NT2/D1 (cell line): ENCODE measurements around the gene GLIS1.

Experiments
- SUZ12 ChIP-seq: IDR thresholded peaks from 2 replicates; pipeline ENCODE4 v1.6.1; 2011; ENCODE audit not compliant: insufficient read length, insufficient read depth; ENCODE audit errors: extremely low read depth
- YY1 ChIP-seq: IDR thresholded peaks from 2 replicates; pipeline ENCODE4 v1.6.1; 2011; ENCODE audit not compliant: insufficient read length, insufficient read depth

DNA sequence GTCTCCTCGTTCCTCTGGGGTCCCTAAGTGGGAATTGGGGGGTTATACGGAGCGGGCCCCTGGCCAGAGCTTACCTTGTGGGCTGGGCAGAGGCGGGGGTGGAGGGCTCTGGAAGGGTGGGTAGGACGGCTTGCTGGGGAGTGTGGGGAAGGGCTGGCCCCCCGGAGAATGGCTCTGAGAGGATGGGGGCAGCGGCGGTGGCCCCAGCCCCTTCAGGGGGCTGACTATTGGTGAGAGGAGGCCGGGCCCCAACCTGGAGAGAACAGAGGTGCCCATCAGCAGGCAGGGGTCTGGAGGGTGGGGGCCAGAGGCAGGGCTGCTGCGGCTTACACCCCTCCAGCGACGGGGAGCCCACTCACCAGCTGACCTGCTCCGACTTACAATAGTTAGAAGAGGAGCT, 229.2 kb downstream of the GLIS1 start:
- TF ChIP-seq YY1: no peak
- TF ChIP-seq SUZ12: no peak
